Activated effector memory CD4-positive, alpha-beta T cell treated with Interleukin-2 at 50 U/mL for 16 hours (primary cell): ENCODE results near the gene ZFP14.

ENCODE experiments used
- DNase-seq: peaks from one replicate; pipeline ENCODE4 v3.0.0-alpha.2; 2020

ZFP14 gene

GRCh38 chr19:36378625-36379509, at the start of gene ZFP14:
Gene ZFP14 (minus strand): TSS chr19:36379201. CDS start chr19:36367892, 11,309 bp downstream.
- peak; percentile 90 for DNase-seq

GRCh38 chr19:36423925-36424324, 44.9 kb upstream of the ZFP14 start:
- no peak for DNase-seq

GRCh38 chr19:36421749-36422481, 42.9 kb upstream of the ZFP14 start:
- DNase-seq, result no peak

GRCh38 chr19:36420961-36421748, 42.2 kb upstream of the ZFP14 start:
- DNase-seq, result no peak

- DNase-seq, result peak; percentile 68
Observed at GRCh38 chr19:36418287-36419001, 39.4 kb upstream of the ZFP14 start, which contains the start of gene ZFP82. Gene ZFP82 (minus strand): TSS chr19:36418644. CDS start chr19:36409789, 8,855 bp downstream.

GRCh38 chr19:36417752-36418286, 38.8 kb upstream of the ZFP14 start:
- DNase-seq, result no peak

- DNase-seq, result no peak
Observed at GRCh38 chr19:36409841-36410240, 30.8 kb upstream of the ZFP14 start.

DNA sequence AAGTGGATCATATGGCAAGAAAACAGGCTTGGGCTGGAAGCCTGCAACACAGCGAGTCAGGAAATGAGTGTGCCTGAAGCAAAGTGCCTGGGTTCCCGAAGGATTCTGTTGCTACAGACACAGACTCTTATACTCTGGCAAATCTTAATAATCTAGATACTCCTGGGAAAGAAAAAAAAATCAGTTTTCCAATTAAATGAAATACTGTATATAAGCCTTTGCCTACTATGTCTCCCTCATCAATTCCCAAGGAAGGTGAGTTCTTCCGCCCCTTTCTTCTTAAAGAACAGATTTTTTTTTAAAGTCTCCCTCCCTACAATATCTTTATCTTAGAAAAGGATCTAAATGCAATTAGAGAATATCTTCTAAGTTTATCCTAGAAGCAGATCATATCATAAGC, 29.1 kb upstream of the ZFP14 start:
- DNase-seq, result no peak

GRCh38 chr19:36404498-36404897, 25.5 kb upstream of the ZFP14 start:
- DNase-seq, result no peak

GRCh38 chr19:36401475-36401874, 22.5 kb upstream of the ZFP14 start:
- no peak for DNase-seq

DNA sequence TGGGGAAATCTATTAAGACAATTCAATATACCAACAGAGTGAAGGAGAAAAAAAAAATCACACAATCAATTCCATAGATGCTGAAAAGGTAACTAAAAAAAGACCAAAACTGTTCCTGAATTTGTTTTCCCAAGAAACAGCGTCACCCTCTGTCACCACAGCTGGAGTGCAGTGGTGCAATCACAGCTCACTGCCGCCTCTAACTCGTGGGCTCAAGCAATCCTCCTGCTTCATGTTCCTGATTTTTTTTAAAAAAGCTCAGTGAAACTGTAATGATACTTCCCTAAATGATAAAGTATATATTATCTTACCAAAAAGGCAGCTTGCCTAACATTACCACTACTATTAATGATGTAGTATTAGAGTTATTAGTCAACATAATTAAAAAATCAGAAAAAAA, 19.6 kb upstream of the ZFP14 start:
- no peak for DNase-seq

- DNase-seq, result no peak
Observed at GRCh38 chr19:36392916-36393673, 14.1 kb upstream of the ZFP14 start.

DNA sequence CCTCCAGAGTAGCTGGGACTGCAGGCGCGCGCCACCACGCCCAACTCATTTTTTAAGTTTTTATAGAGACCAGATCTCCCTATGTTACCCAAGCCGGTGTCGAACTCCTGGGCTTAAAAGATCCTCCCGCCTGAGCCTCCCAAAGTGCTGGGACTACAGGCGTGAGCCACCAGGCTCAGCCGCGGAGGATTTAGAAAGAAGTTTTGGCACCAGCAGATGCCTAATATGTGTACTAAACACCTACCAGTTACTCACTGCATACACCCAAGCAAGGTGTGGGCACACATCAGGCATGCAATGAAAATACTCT, 464 bp upstream of the ZFP14 start:
- no peak for DNase-seq

- no peak for DNase-seq
Observed at GRCh38 chr19:36377541-36378178, 1.3 kb downstream of the ZFP14 start.

DNA sequence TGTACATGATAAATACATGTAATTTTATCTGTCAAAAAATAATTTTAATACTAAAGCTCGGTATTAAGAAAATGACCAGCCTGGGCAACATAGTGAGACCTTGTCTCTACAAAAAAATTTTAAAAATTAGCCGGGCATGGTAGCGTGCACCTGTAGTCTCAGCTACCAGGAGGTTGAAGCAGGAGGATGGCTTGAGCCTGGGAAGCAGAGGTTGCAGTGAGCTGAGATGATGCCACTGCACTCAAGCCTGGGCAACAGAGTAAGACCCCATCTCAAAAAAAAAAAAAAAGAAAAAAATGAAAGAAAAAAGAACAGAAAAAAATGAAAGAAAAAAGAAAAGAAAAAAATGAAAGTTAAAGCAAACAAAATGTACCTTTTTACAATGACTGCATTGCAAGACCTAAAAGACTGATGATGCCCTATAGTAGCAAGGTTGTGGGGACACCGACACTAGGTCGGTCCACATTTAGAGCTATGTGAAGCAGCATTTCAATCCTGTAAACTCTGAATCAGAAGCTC, 5.3 kb downstream of the ZFP14 start:
- no peak for DNase-seq

GRCh38 chr19:36371886-36372285, 7.1 kb downstream of the ZFP14 start:
- no peak for DNase-seq

GRCh38 chr19:36363845-36364244, 15.2 kb downstream of the ZFP14 start:
- no peak for DNase-seq

GRCh38 chr19:36340786-36341372, 38.1 kb downstream of the ZFP14 start:
- DNase-seq, result no peak

DNA sequence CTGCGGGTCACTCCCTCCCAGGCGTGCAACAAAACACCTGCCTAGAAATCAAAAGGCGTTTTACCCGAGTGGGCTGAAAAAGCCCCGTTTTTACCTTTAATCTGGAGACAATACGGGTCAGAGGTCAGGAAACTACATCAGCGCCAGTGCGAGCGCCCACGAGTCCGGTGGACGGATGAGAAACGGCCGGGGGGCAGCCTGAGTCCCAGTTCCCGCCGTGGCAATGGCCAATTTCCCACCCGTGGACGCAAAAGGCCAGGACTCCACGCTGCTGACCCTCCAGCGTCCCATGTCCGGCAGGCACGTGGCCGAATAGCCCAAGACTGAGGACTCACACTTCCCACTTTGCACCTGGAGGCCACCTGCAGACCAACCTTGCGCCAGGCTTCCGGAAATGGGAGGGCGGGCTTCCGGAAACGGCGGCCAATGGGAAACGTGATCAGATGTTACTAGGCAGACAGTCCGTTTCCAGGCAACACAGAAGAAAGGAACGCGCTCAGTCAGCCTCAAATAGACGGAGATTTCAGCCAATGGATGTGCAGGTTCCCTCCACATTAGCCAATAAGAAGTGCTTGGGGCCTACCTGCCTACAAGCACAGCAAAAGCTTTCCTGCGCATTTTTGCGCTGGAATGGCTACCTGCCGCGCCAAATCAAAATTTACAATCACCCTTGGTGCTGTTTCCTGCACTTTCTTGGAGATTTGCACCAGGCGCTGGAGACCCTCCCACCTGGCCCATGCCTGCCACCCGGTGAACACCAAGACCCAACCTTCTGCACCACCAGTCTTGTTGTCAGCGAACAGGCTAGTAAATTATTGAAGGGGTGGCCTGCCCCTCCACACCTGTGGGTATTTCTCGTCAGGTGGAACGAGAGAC, 47.4 kb downstream of the ZFP14 start:
- DNase-seq, result peak; percentile 50
